Omental fat pad (tissue), 4 donors: ENCODE measurements around the gene FOXJ1. TPM values are rescaled to one million over a fixed set of nuclear protein-coding genes. Genes with fewer than 3 reads are reported as not detected.

ENCODE experiments used
- ATAC-seq: fragments of 150-250 bp; one replicate; pipeline ENCODE4 v1.9.1; 2016; ENCODE audit warnings: mild to moderate bottlenecking, moderate library complexity; ENCODE audit not compliant: low FRiP score
- DNase-seq: peaks from one replicate; pipeline ENCODE4 v3.0.0-alpha.2; 2019; ENCODE audit warnings: low spot score
- total RNA-seq, 4 donors: library from RNA; depleted of rRNA; stranded (reverse); fragments of >200 nt; gene quantifications; one replicate each; pipeline ENCODE4 v1.1.0, GENCODE V29; 2016
- TF ChIP-seq, protein P1 (sequence below), 3 donors: fragments of 450-650 bp; IDR thresholded peaks; one replicate each; pipeline ENCODE4 v1.5.1; 2016 to 2017; ENCODE audit warnings: antibody characterized with exemption in 3 of 3, mild to moderate bottlenecking in 3 of 3, moderate library complexity in 2 of 3

FOXJ1 gene
- total RNA-seq, 4 donors from 2014 or later: 0.46 TPM; not detected in 3

DNA sequence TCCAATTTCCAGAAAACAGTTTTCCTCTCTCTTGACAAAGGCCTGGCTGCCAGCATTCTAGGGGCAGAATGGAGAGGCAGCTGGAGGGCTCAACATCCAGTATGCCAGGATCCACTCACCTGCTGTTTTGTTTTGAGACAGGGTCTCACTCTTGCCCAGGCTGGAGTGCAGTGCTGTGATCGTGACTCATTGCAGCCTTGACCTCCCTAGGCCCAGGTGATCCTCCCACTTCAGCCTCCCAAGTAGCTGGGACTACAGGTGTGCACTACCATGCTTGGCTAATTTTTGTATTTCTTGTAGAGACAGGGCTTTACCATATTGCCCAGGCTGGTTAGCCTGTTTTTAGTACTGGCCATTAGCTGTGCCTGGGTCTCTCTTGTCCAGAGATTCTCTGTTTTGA, 29.1 kb upstream of the FOXJ1 start:
- ATAC-seq (no peak), DNase-seq (no peak)
- TF ChIP-seq, protein P1, sequence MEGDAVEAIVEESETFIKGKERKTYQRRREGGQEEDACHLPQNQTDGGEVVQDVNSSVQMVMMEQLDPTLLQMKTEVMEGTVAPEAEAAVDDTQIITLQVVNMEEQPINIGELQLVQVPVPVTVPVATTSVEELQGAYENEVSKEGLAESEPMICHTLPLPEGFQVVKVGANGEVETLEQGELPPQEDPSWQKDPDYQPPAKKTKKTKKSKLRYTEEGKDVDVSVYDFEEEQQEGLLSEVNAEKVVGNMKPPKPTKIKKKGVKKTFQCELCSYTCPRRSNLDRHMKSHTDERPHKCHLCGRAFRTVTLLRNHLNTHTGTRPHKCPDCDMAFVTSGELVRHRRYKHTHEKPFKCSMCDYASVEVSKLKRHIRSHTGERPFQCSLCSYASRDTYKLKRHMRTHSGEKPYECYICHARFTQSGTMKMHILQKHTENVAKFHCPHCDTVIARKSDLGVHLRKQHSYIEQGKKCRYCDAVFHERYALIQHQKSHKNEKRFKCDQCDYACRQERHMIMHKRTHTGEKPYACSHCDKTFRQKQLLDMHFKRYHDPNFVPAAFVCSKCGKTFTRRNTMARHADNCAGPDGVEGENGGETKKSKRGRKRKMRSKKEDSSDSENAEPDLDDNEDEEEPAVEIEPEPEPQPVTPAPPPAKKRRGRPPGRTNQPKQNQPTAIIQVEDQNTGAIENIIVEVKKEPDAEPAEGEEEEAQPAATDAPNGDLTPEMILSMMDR (IDR thresholded peaks at IDR 0.05): no peak

DNA sequence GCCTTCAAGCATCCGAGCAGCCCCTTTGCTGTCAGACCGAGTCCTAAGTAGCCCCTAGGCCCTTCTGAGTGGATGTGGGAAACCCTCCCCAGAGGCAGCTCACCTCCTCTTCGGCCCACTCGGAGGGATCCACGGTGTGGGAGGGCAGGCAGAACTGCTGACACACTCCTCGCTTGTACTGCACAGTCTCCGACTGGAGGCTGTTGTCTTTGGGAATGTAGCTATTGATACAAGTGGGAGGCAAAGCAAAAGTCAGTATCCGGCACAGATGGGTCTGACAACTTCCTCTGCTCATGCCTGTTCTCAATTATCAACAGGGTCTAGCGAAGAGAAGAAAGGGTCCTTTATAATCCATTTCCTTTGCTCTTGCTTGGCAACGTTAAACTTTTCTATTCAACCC, 25.9 kb upstream of the FOXJ1 start:
- TF ChIP-seq, protein P1 (IDR thresholded peaks at IDR 0.05): no peak
- ATAC-seq (no peak), DNase-seq (no peak)

DNA sequence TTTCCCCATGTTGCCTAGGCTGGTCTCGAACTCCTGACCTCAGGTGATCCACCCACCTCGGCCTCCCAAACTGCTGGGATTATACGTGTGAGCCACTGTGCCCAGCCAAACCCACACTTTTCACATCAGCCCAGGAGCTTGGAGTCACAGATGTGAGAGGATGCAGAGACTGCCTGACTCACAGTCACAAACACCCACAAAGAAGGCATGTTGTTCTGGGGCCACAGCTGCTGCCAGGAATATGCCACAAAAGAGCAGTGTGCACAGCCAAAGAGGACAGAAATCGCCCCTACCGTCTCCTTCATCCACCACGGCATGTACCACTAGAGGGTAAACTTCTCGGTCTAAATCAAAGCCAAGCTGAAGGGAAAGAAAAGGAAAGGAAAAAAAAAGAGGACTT, 25.1 kb upstream of the FOXJ1 start:
- no peak for ATAC-seq
- TF ChIP-seq, protein P1 (IDR thresholded peaks at IDR 0.05): no peak
- DNase-seq: no peak

DNA sequence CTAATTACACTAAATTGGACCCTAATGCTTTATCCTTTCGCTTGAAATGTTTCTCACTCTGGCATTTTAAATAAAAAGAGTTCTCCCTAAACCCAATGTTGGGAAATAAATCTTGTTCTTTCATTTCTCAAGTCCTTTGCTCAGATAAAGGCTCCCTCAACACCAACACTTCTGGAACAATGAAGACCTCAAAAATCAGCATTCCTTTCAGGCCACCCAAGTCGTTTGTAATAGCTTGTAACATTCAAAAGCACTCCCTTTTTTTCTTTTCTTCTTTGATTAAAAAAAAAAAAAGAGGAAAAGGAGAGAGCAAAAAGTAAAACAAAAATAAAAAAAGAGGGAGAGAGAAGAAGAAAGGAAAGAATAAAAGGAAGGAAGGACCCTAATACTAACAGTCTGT, 23.3 kb upstream of the FOXJ1 start:
- TF ChIP-seq, protein P1 (IDR thresholded peaks at IDR 0.05): no peak
- no peak for ATAC-seq
- DNase-seq: no peak

DNA sequence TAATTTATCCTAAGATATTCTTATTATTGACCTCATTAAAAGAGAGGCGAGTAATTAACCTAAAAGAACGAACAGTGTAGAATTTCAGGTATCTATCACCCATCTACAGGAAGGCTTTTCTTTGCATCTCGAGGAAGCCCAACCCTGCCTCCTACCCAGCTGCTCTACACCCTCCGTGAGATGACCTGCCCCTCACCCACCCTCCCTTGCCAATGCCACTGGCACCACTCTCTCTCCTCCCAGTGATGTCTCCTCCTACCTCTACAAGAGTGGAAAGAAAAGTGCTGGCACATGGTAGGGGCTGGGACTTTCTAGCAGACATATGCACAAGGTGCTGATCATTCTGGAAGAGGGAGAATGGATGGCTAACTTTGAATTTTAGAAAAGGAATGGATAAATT, 22.9 kb upstream of the FOXJ1 start:
- ATAC-seq (no peak), DNase-seq (no peak)
- TF ChIP-seq, protein P1 (IDR thresholded peaks at IDR 0.05): no peak

DNA sequence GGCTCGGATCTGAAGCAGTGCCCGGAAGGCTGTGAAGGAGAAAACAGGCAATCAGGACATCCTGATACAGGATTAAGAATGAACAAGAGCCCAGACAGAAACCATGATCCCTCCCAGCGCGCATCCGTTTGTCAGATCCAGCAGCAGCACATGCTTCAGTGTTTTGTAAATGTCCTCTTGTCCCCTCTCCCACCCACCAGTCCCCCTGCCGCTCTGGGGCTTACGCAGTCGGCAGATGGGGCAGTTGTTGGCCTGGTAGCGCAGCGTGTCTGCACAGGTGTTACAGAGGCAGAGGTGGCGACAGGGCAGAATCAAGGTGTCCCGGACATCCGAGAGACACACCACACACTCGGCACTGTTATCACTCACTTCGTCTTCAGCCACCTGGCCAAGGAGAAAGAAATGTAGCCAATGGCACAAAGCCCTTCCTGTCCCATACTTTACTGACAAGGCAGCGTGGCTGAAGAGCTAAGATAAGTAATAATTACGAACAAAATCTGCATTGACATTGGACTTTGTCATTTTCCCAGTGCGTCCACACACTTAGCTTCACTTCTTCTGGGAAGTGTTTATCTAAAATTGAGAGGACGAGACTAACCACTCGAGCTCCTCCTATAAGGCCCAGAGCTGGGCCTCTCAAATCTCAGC, 20.7 kb upstream of the FOXJ1 start:
- no peak for ATAC-seq
- TF ChIP-seq, protein P1 (IDR thresholded peaks at IDR 0.05): no peak
- DNase-seq: no peak

DNA sequence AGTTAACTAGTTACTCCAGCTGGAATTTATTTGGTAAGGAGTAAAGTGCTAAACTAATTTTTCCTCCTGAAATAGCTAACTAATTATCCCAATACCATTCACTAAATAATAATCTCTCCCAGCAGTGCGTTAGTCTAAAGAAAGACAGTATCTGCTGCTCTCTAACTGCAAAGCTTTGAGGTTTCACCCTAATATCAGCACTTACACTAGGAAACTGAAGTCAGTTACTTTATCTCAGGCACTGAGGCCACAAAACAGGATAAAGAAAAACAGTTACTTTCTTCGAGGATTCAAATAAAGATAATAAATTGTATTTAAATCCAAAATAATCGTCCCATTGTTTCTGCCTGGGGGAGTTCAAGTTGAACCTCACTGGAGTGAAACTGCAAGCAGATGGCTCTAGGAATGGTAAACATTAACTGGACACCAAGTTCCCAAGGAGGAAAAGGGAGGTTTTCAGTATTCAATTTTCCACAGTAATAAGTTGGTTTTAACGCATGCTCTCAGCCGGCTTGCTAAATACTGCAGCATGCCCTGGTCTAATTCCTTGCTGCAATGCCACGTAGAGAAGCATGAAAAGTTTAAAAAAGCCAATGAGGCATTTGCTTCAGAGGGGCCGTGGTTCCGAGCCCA, 20.0 kb upstream of the FOXJ1 start:
- TF ChIP-seq, protein P1 (IDR thresholded peaks at IDR 0.05): no peak
- ATAC-seq (no peak), DNase-seq (no peak)
